NB4 (cell line): ENCODE results near the gene SNX8.
"Not testable (repeated sequence)": the region's sequence is repeated elsewhere in the genome, so short reads cannot be mapped to it uniquely, and the experiment has no call there.

Source experiments
- DNase-seq: peaks from one replicate; pipeline ENCODE4 v3.0.0; 2010; ENCODE audit warnings: low read depth
- H3K4me3 ChIP-seq: one replicate; pipeline ENCODE4 v1.5.1; 2011; ENCODE audit warnings: mild to moderate bottlenecking, low read depth, low read length, moderate library complexity
- CTCF ChIP-seq: IDR thresholded peaks from one replicate; pipeline ENCODE4 v1.5.1; 2012; ENCODE audit warnings: low read depth, low read length
- MAX ChIP-seq: IDR thresholded peaks from 2 replicates; pipeline ENCODE4 v1.6.1; 2011; ENCODE audit warnings: low read depth, low read length
- MYC ChIP-seq: IDR thresholded peaks from 2 replicates; pipeline ENCODE4 v1.6.1; 2011; ENCODE audit warnings: low read depth, low read length
- POLR2A ChIP-seq: IDR thresholded peaks from 2 replicates; pipeline ENCODE4 v1.6.1; 2011; ENCODE audit warnings: mild to moderate bottlenecking; ENCODE audit not compliant: insufficient read length; ENCODE audit errors: extremely low read depth

The SNX8 gene

GRCh38 chr7:2317556-2318293, 3.5 kb upstream of the SNX8 start:
- TF ChIP-seq MAX (no peak), MYC (no peak), POLR2A (no peak), CTCF (no peak)
- no peak for DNase-seq
- H3K4me3 ChIP-seq: no peak overlapping the region

- DNase-seq: no peak
- TF ChIP-seq POLR2A (no peak), MYC (no peak), MAX (no peak), CTCF (no peak)
- no peak overlapping the region for H3K4me3 ChIP-seq
These were observed 2.3 kb upstream of the SNX8 start for GRCh38 chr7:2316578-2316977.

DNA sequence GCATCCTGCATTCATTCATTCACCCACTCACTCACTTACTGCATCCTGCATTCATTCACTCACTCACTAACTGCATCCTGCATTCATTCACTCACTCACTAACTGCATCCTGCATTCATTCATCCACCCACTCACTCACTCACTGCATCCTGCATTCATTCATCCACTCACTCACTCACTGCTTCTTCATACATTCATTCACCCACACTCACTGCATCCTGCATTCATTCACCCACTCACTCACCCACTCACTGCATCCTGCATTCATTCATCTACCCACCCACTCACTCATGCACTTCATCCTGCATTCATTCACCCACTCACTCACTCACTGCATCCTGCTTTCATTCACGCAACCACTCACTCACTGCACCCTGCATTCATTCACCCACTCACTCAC, 1.5 kb upstream of the SNX8 start:
- TF ChIP-seq MAX (no peak), MYC (no peak), POLR2A (no peak), CTCF (no peak)
- no peak for DNase-seq
- no peak overlapping the region for H3K4me3 ChIP-seq

DNA sequence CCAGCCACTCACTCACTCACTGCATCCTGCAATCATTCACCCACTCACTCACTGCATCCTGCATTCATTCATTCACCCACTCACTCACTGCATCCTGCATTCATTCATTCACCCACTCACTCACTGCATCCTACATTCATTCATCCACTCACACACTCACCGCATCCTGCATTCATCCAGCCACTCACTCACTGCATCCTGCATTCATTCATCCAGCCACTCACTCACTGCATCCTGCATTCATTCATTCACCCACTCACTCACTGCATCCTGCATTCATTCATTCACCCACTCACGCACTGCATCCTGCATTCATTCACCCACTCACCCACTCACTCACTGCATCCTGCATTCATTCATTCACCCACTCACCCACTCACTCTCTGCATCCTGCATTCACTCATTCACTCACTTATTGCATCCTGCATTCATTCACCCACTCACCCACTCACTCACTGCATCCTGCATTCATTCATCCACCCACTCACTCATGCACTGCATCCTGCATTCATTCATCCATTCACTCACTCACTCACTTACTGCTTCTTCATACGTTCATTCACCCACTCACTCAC, 802 bp upstream of the SNX8 start:
- H3K4me3 ChIP-seq, DNase-seq: not testable (repeated sequence)

- TF ChIP-seq POLR2A (no peak), CTCF (no peak)
- peak overlapping the region; percentile 65 for H3K4me3 ChIP-seq
- peak; percentile 47 for DNase-seq
These were observed 612 bp downstream of the SNX8 start for GRCh38 chr7:2313450-2314208.

GRCh38 chr7:2312267-2312929, 1.8 kb downstream of the SNX8 start:
- H3K4me3 ChIP-seq: no peak overlapping the region
- no peak for DNase-seq
- no peak for TF ChIP-seq CTCF
- TF ChIP-seq MAX: no peak
- no peak for TF ChIP-seq POLR2A
- TF ChIP-seq MYC: no peak
